SK-N-SH (cell line): ENCODE data around the gene AFMID.

ENCODE experiments used
- CHD2 ChIP-seq: fragments of 150-350 bp; IDR thresholded peaks from 2 replicates; pipeline ENCODE4 v1.6.1; 2018; ENCODE audit warnings: low read length; ENCODE audit not compliant: partially characterized antibody
- RFX5 ChIP-seq: IDR thresholded peaks from 2 replicates; pipeline ENCODE4 v1.6.1; 2012; ENCODE audit warnings: mild to moderate bottlenecking, improper control_type of control experiment, low read length
- TF ChIP-seq, protein P1 (sequence below): IDR thresholded peaks from 2 replicates; pipeline ENCODE4 v1.4.0; 2012; ENCODE audit warnings: low read depth, borderline replicate concordance
- TF ChIP-seq, protein P2 (sequence below): fragments of 200-600 bp; sonication (generic); IDR thresholded peaks from 2 replicates; pipeline ENCODE4 v1.6.1; 2017; ENCODE audit warnings: antibody characterized with exemption, mild to moderate bottlenecking, moderate library complexity

DNA sequence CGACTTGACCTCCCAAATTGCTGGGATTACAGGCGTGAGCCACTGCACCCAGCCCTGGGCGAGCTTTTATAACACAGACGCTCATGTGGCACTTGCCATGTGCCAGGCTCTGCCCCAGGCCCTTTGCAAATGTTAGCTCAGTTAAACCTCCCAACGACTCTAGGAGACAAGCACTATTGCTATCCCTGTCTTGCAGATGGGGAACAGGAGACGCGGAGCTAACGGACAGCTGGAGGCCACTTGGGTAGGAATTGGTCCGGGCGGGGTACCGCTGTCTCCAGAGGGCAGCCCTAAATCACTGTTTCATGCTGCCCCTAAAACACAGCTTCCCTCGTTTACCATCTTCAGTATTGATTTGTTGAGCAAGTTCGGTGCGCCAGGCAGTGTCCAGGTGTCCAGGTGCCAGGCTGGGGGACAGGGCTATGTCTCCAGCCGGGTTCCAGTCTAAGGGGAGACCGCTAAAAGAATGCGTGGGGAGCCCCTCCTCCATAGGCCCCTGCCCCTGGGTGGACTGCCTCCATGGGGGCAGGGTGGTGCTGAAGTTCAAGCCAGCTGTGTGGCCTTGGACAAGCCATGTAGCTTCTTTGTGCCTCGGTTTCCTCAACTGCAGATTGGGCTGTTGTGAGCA is 68.0 kb downstream of the AFMID start:
- TF ChIP-seq RFX5 (no peak), CHD2 (no peak)
- TF ChIP-seq, protein P1, sequence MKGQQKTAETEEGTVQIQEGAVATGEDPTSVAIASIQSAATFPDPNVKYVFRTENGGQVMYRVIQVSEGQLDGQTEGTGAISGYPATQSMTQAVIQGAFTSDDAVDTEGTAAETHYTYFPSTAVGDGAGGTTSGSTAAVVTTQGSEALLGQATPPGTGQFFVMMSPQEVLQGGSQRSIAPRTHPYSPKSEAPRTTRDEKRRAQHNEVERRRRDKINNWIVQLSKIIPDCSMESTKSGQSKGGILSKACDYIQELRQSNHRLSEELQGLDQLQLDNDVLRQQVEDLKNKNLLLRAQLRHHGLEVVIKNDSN, result no peak
- TF ChIP-seq, protein P2, sequence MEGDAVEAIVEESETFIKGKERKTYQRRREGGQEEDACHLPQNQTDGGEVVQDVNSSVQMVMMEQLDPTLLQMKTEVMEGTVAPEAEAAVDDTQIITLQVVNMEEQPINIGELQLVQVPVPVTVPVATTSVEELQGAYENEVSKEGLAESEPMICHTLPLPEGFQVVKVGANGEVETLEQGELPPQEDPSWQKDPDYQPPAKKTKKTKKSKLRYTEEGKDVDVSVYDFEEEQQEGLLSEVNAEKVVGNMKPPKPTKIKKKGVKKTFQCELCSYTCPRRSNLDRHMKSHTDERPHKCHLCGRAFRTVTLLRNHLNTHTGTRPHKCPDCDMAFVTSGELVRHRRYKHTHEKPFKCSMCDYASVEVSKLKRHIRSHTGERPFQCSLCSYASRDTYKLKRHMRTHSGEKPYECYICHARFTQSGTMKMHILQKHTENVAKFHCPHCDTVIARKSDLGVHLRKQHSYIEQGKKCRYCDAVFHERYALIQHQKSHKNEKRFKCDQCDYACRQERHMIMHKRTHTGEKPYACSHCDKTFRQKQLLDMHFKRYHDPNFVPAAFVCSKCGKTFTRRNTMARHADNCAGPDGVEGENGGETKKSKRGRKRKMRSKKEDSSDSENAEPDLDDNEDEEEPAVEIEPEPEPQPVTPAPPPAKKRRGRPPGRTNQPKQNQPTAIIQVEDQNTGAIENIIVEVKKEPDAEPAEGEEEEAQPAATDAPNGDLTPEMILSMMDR, result no peak
